HCT116 (cell line): ENCODE data around the gene CDH2. TPM values are rescaled to one million over a fixed set of nuclear protein-coding genes. Genes with fewer than 3 reads are reported as not detected.

Source experiments
- ATAC-seq: fragments of 200-7000 bp; cut with Tn5 transposase; 2 replicates; pipeline ENCODE4 v1.9.1; 2020; ENCODE audit warnings: mild to moderate bottlenecking, moderate library complexity
- BruUV-seq: library from RNA; stranded (reverse); fragments of 400-500 nt; replicated peaks from 2 replicates; lab custom pipeline; 2021; lab: Mats Ljungman, UMichigan
- CTCF ChIA-PET: fragments of 300-600 bp; sonication (Branson Sonifier 250); formaldehyde crosslinking; loops from one replicate; lab custom pipeline; 2021; ENCODE audit warnings: antibody characterized with exemption; lab: Charles Lee
- POLR2A ChIA-PET: fragments of 300-600, 350-600 bp; sonication (Branson Sonifier 250); formaldehyde crosslinking; loops from one replicate; lab custom pipeline; 2021; ENCODE audit warnings: antibody characterized with exemption; lab: Charles Lee
- RAD21 ChIA-PET, 2 experiments: fragments of 300-600 bp; sonication (Branson Sonifier 250); formaldehyde crosslinking; loops; one replicate each; lab custom pipeline; 2023; ENCODE audit warnings: low total read pairs in 2 of 2; ENCODE audit not compliant: uncharacterized antibody in 2 of 2, unreplicated experiment in 2 of 2, low non-redundant PET in 1 of 2; lab: Charles Lee
- DNase-seq: peaks from one replicate; pipeline ENCODE4 v3.0.0-alpha.2; 2010; ENCODE audit warnings: low read depth, low spot score
- H2AFZ ChIP-seq: fragments of 200-600 bp; shearing (Covaris generic), sonication (generic); 2 replicates; pipeline ENCODE4 v1.6.1; 2017; ENCODE audit warnings: low read depth, mixed run types, mixed read lengths, antibody characterized with exemption, low read length; ENCODE audit not compliant: poor library complexity, severe bottlenecking
- H3K27ac ChIP-seq: 2 replicates; pipeline ENCODE4 v1.5.1; 2012; ENCODE audit warnings: low read depth, low read length
- H3K27me3 ChIP-seq: fragments of 200-600 bp; sonication (generic); 2 replicates; pipeline ENCODE4 v1.6.1; 2016; ENCODE audit warnings: mixed run types, low read length, mixed read lengths; ENCODE audit not compliant: insufficient read depth
- H3K36me3 ChIP-seq, 2 experiments: fragments of 200-500 bp in 1 of 2; fragments of 200-600 bp in 1 of 2; sonication (Bioruptor generic) in 1 of 2; sonication (generic) in 1 of 2; 2 replicates each; pipeline versions ENCODE4 v1.5.1 to v1.6.1; 2014 to 2016; ENCODE audit warnings: low read length in 2 of 2, inconsistent platforms in 1 of 2, mixed read lengths in 1 of 2, mixed run types in 1 of 2; ENCODE audit not compliant: insufficient read depth in 2 of 2, control insufficient read depth in 1 of 2
- H3K4me1 ChIP-seq, 2 experiments: fragments of 200-600 bp in 1 of 2; sonication (generic) in 1 of 2; 2 replicates each; pipeline versions ENCODE4 v1.5.1 to v1.6.1; 2012 to 2017; ENCODE audit warnings: low read length in 2 of 2, inconsistent platforms in 1 of 2, mild to moderate bottlenecking in 1 of 2, mixed read lengths in 1 of 2, mixed run types in 1 of 2, moderate library complexity in 1 of 2; ENCODE audit not compliant: insufficient read depth in 2 of 2, control insufficient read depth in 1 of 2
- H3K4me2 ChIP-seq: fragments of 200-600 bp; sonication (generic); 2 replicates; pipeline ENCODE4 v1.6.1; 2017; ENCODE audit warnings: mixed run types, low read length, mixed read lengths
- H3K4me3 ChIP-seq, 2 experiments: fragments of 200-600 bp in 1 of 2; sonication (generic) in 1 of 2; replicated peaks in 1 of 2; 2 replicates each; pipeline ENCODE4 v1.5.1; 2011 to 2016; ENCODE audit warnings: low read length in 2 of 2, control low read depth in 1 of 2, low read depth in 1 of 2, mild to moderate bottlenecking in 1 of 2, mixed read lengths in 1 of 2, mixed run types in 1 of 2
- H3K79me2 ChIP-seq: fragments of 200-600 bp; sonication (generic); 2 replicates; pipeline ENCODE4 v1.6.1; 2017; ENCODE audit warnings: mild to moderate bottlenecking, mixed run types, low read length, moderate library complexity, mixed read lengths; ENCODE audit not compliant: insufficient read depth
- H3K9ac ChIP-seq: fragments of 200-600 bp; sonication (generic); 2 replicates; pipeline ENCODE4 v1.6.1; 2016; ENCODE audit warnings: low read length, mixed read lengths
- H3K9me2 ChIP-seq: fragments of 200-600 bp; sonication (generic), shearing (Covaris generic); 2 replicates; pipeline ENCODE4 v1.6.1; 2017; ENCODE audit warnings: mixed run types, mild to moderate bottlenecking, moderate library complexity; ENCODE audit not compliant: insufficient read depth
- H3K9me3 ChIP-seq, 2 experiments: fragments of 200-500 bp in 1 of 2; fragments of 200-600 bp in 1 of 2; sonication (Bioruptor generic) in 1 of 2; sonication (generic) in 1 of 2; 2 replicates each; pipeline ENCODE4 v1.6.1; 2014 to 2017; ENCODE audit warnings: low read length in 2 of 2, mixed read lengths in 2 of 2, inconsistent platforms in 1 of 2, low read depth in 1 of 2, mild to moderate bottlenecking in 1 of 2, mixed run types in 1 of 2, moderate library complexity in 1 of 2; ENCODE audit not compliant: control insufficient read depth in 1 of 2, insufficient read depth in 1 of 2
- H4K20me1 ChIP-seq: fragments of 200-600 bp; sonication (generic), shearing (Covaris generic); 2 replicates; pipeline ENCODE4 v1.6.1; 2017; ENCODE audit warnings: mixed run types, mild to moderate bottlenecking, moderate library complexity; ENCODE audit not compliant: insufficient read depth
- CEBPB ChIP-seq: IDR thresholded peaks from 2 replicates; pipeline ENCODE4 v1.6.1; 2012; ENCODE audit warnings: low read depth
- ELF1 ChIP-seq: IDR thresholded peaks from 2 replicates; pipeline ENCODE4 v1.6.1; 2012; ENCODE audit warnings: low read depth, borderline replicate concordance
- POLR2A ChIP-seq: IDR thresholded peaks from 2 replicates; pipeline ENCODE4 v1.7.0; 2011; ENCODE audit warnings: borderline replicate concordance; ENCODE audit not compliant: insufficient read depth, insufficient read length; ENCODE audit errors: extremely low read depth
- POLR2AphosphoS5 ChIP-seq: IDR thresholded peaks from 2 replicates; pipeline ENCODE4 v1.6.1; 2011; ENCODE audit warnings: mild to moderate bottlenecking, low read depth, low read length, moderate library complexity
- SIN3A ChIP-seq: IDR thresholded peaks from 2 replicates; pipeline ENCODE4 v1.6.1; 2012; ENCODE audit warnings: low read depth
- SP1 ChIP-seq: IDR thresholded peaks from 2 replicates; pipeline ENCODE4 v1.6.1; 2012; ENCODE audit warnings: low read depth
- SRF ChIP-seq: IDR thresholded peaks from 2 replicates; pipeline ENCODE4 v1.6.1; 2012; ENCODE audit warnings: low read depth
- YY1 ChIP-seq: IDR thresholded peaks from 2 replicates; pipeline ENCODE4 v1.6.1; 2011; ENCODE audit warnings: low read length, low read depth, moderate library complexity, mild to moderate bottlenecking; ENCODE audit not compliant: insufficient replicate concordance; ENCODE audit errors: extremely low read depth
- ZFX ChIP-seq: fragments of 450-650 bp; IDR thresholded peaks from 2 replicates; pipeline ENCODE4 v1.6.1; 2017
- ZNF274 ChIP-seq: fragments of 200-500 bp; sonication (Bioruptor generic); IDR thresholded peaks from 2 replicates; pipeline ENCODE4 v1.6.1; 2014; ENCODE audit warnings: mild to moderate bottlenecking, low read depth, low read length, inconsistent platforms
- intact Hi-C: fragments of 100-400 bp; cut with micrococcal nuclease; formaldehyde crosslinking; loops from 2 replicates; pipeline ENCODE4 v1.10.0; 2022
- total RNA-seq: library from RNA; stranded (reverse); gene quantifications from one replicate; pipeline ENCODE4 v1.2.1, GENCODE V29; 2021; ENCODE audit not compliant: unreplicated experiment
- TF ChIP-seq, protein P1 (sequence below): IDR thresholded peaks from 2 replicates; pipeline ENCODE4 v1.6.1; 2012; ENCODE audit warnings: low read depth
- TF ChIP-seq, protein P2 (sequence below): IDR thresholded peaks from 2 replicates; pipeline ENCODE4 v1.6.1; 2011; ENCODE audit warnings: mild to moderate bottlenecking, low read length, moderate library complexity; ENCODE audit not compliant: insufficient replicate concordance; ENCODE audit errors: extremely low read depth
- TF ChIP-seq, protein P3 (sequence below), 3 experiments: fragments of 200-600 bp in 1 of 3; sonication (generic) in 1 of 3; IDR thresholded peaks in 2 of 3; conservative IDR thresholded peaks in 1 of 3; 2 replicates each; pipeline ENCODE4 v1.5.1; 2012 to 2017; ENCODE audit warnings: low read depth in 2 of 3, low read length in 2 of 3, antibody characterized with exemption in 1 of 3, borderline replicate concordance in 1 of 3, control low read depth in 1 of 3, mild to moderate bottlenecking in 1 of 3, mixed read lengths in 1 of 3, mixed run types in 1 of 3, moderate library complexity in 1 of 3; ENCODE audit not compliant: insufficient read depth in 1 of 3
- TF ChIP-seq, protein P4 (sequence below): IDR thresholded peaks from 2 replicates; pipeline ENCODE4 v1.6.1; 2012

Gene CDH2
- total RNA-seq, 1 experiment from 2014 or later = 0.15 TPM

DNA sequence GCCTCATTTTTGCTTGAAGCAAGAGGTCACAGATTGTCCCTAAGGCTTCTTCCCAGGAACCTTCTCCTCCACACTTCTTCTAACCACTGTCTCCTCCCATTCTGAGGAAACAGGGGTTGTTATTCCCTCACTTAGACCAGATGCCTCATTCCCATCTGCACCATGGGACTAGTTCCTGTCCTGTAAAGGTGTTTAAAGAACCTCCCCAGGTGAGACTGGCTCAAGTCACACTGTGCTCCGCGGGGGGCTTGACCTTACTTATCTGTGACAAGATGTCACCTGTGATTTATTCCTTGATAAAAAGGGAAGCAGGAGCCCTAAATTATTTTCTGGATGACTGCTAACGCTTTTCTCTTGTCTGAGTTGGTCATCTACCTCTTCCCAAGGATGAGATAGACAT, 8.2 kb upstream of the CDH2 start:
- Histone ChIP-seq H3K9me3 (peaks cover 0 to 7% of the 10 kb centered on the region in 2 experiments; a peak in 2 of 4 replicates), H3K9me2 (no peaks in the 10 kb centered on the region), H3K27me3 (no peaks in the 10 kb centered on the region), H2AFZ (no peak overlapping the region), H3K79me2 (no peaks in the 10 kb centered on the region), H3K9ac (no peak overlapping the region), H3K4me1 (no peaks in the 10 kb centered on the region), H3K4me3 (no peak overlapping the region), H3K27ac (no peak overlapping the region), H3K36me3 (no peaks in the 10 kb centered on the region), H3K4me2 (no peak overlapping the region), H4K20me1 (no peaks in the 10 kb centered on the region)
- DNase-seq (no peak), ATAC-seq (no peak)
- ChIA-PET RAD21 (no interaction called here), CTCF (no interaction called here), POLR2A (no interaction called here)
- intact Hi-C loops = loop anchor here (10.0 kb wide), 1 partner anchor 60 kb away; no protein-coding TSS in a partner anchor
- TF ChIP-seq ELF1 (no peak), SP1 (no peak), POLR2AphosphoS5 (no peak), POLR2A (no peak), YY1 (no peak), ZNF274 (no peak), SIN3A (no peak), ZFX (no peak), SRF (no peak), CEBPB (no peak)
- TF ChIP-seq, protein P1, sequence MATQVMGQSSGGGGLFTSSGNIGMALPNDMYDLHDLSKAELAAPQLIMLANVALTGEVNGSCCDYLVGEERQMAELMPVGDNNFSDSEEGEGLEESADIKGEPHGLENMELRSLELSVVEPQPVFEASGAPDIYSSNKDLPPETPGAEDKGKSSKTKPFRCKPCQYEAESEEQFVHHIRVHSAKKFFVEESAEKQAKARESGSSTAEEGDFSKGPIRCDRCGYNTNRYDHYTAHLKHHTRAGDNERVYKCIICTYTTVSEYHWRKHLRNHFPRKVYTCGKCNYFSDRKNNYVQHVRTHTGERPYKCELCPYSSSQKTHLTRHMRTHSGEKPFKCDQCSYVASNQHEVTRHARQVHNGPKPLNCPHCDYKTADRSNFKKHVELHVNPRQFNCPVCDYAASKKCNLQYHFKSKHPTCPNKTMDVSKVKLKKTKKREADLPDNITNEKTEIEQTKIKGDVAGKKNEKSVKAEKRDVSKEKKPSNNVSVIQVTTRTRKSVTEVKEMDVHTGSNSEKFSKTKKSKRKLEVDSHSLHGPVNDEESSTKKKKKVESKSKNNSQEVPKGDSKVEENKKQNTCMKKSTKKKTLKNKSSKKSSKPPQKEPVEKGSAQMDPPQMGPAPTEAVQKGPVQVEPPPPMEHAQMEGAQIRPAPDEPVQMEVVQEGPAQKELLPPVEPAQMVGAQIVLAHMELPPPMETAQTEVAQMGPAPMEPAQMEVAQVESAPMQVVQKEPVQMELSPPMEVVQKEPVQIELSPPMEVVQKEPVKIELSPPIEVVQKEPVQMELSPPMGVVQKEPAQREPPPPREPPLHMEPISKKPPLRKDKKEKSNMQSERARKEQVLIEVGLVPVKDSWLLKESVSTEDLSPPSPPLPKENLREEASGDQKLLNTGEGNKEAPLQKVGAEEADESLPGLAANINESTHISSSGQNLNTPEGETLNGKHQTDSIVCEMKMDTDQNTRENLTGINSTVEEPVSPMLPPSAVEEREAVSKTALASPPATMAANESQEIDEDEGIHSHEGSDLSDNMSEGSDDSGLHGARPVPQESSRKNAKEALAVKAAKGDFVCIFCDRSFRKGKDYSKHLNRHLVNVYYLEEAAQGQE = no peak
- TF ChIP-seq, protein P2, sequence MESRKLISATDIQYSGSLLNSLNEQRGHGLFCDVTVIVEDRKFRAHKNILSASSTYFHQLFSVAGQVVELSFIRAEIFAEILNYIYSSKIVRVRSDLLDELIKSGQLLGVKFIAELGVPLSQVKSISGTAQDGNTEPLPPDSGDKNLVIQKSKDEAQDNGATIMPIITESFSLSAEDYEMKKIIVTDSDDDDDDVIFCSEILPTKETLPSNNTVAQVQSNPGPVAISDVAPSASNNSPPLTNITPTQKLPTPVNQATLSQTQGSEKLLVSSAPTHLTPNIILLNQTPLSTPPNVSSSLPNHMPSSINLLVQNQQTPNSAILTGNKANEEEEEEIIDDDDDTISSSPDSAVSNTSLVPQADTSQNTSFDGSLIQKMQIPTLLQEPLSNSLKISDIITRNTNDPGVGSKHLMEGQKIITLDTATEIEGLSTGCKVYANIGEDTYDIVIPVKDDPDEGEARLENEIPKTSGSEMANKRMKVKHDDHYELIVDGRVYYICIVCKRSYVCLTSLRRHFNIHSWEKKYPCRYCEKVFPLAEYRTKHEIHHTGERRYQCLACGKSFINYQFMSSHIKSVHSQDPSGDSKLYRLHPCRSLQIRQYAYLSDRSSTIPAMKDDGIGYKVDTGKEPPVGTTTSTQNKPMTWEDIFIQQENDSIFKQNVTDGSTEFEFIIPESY = no peak
- TF ChIP-seq, protein P3, sequence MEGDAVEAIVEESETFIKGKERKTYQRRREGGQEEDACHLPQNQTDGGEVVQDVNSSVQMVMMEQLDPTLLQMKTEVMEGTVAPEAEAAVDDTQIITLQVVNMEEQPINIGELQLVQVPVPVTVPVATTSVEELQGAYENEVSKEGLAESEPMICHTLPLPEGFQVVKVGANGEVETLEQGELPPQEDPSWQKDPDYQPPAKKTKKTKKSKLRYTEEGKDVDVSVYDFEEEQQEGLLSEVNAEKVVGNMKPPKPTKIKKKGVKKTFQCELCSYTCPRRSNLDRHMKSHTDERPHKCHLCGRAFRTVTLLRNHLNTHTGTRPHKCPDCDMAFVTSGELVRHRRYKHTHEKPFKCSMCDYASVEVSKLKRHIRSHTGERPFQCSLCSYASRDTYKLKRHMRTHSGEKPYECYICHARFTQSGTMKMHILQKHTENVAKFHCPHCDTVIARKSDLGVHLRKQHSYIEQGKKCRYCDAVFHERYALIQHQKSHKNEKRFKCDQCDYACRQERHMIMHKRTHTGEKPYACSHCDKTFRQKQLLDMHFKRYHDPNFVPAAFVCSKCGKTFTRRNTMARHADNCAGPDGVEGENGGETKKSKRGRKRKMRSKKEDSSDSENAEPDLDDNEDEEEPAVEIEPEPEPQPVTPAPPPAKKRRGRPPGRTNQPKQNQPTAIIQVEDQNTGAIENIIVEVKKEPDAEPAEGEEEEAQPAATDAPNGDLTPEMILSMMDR (IDR thresholded peaks at IDR 0.05 in 2 of 3, conservative IDR thresholded peaks at IDR 0.05 in 1 of 3; ENCODE audit: borderline replicate concordance in 1 of 3, insufficient read depth in 1 of 3, low read depth in 2 of 3, low read length in 2 of 3) = no peak
- TF ChIP-seq, protein P4, sequence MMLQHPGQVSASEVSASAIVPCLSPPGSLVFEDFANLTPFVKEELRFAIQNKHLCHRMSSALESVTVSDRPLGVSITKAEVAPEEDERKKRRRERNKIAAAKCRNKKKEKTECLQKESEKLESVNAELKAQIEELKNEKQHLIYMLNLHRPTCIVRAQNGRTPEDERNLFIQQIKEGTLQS = no peak
- BruUV-seq = no TSS peak
